Fibroblast of the aortic adventitia (primary cell): ENCODE measurements around the gene CDC23. TPM values are rescaled to one million over a fixed set of nuclear protein-coding genes. Genes with fewer than 3 reads are reported as not detected.
"Not testable (repeated sequence)": the region's sequence is repeated elsewhere in the genome, so short reads cannot be mapped to it uniquely, and the experiment has no call there.

Experiments used
- DNase-seq: peaks from one replicate; pipeline ENCODE4 v3.0.0-alpha.2; 2010; ENCODE audit warnings: low read depth
- H3K4me3 ChIP-seq: 2 replicates; pipeline ENCODE4 v1.5.1; 2011; ENCODE audit warnings: low read depth, mild to moderate bottlenecking, control low read depth, low read length, moderate library complexity
- CTCF ChIP-seq: IDR thresholded peaks from 2 replicates; pipeline ENCODE4 v1.5.1; 2011; ENCODE audit warnings: mild to moderate bottlenecking, low read length, control low read depth, inconsistent platforms; ENCODE audit not compliant: insufficient read depth
- total RNA-seq: library from RNA; depleted of rRNA; stranded (reverse); fragments of >200 nt; gene quantifications from 2 replicates; pipeline ENCODE4 v1.2.3, GENCODE V29; 2012; ENCODE audit warnings: low replicate concordance

The CDC23 gene
- total RNA-seq, result 16.4 and 31.4 TPM in 2 replicates

- TF ChIP-seq CTCF, result no peak
- H3K4me3 ChIP-seq, result peak within 1 kb of the TSS; percentile 100
- DNase-seq, result peak; percentile 98
Measured at GRCh38 chr5:138213161-138214029, at the start of gene CDC23. CDC23 (minus strand) TSS chr5:138213323; CDS start chr5:138213312, 11 bp downstream.

DNA sequence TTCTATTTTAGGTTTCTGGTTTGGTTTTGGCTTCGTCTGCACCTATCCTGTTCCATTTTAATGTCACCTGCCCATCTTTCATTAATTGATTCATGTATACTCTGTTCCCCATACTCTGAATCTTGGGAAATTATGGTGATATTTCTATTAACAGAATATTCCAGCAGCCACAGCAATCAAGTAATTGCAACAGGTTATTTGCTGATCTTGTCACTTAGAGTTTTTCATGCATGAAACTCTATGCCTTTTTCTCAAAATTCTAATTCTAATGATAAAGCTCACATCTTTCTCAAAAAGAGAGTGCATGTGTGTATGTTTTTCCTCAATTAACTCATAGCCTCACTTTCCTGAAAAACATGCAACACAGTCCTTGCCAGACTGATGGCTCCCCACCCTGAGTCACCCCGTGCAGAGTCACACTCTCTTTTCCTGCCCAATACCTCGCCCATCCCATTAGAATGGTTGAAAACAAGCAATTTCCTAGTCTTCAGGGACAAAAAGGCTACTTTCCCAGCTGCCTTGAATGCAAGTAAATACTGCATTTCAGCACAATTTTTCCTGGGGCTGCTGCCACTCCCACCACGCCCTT is 45.7 kb upstream of the CDC23 start:
- no peak for TF ChIP-seq CTCF
- no peak overlapping the region for H3K4me3 ChIP-seq
- no peak for DNase-seq

GRCh38 chr5:138257583-138257982 is 44.5 kb upstream of the CDC23 start:
- no peak for DNase-seq
- no peak for TF ChIP-seq CTCF
- no peak overlapping the region for H3K4me3 ChIP-seq

GRCh38 chr5:138252944-138253343 is 39.8 kb upstream of the CDC23 start:
- H3K4me3 ChIP-seq, result no peak overlapping the region
- no peak for TF ChIP-seq CTCF

GRCh38 chr5:138247800-138248199 is 34.7 kb upstream of the CDC23 start:
- H3K4me3 ChIP-seq, DNase-seq: not testable (repeated sequence)

More at GRCh38 chr5:138252944-138253343, 39.8 kb upstream of the CDC23 start:
- DNase-seq, result no peak

- no peak for DNase-seq
- no peak for TF ChIP-seq CTCF
- no peak overlapping the region for H3K4me3 ChIP-seq
Measured at GRCh38 chr5:138246822-138247221, 33.7 kb upstream of the CDC23 start.

DNA sequence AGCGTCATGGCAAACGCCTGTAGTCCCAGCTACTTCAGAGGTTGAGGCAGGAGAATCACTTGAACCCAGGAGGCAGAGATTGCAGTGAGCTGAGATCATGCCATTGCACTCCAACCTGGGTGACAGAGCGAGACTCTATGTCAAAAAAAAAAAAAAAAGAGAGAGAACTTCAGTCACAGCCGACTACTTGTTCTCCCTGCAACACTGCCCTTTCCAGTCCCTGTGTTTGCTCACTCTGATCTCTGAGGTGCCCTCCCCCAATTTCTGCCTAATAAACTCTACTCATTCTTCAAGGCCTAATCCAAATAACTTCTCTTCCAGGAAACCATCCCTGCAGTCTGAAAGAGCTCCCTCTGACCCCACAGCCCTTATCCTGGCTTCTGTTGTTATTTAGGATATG is 33.2 kb upstream of the CDC23 start:
- H3K4me3 ChIP-seq, result no peak overlapping the region
- no peak for TF ChIP-seq CTCF
- no peak for DNase-seq
